ENCODE results near the gene CCDC127.

- TF ChIP-seq CTCF (IDR thresholded peaks at IDR 0.05; ENCODE audit: extremely low read depth in 1 of 2, insufficient read depth in 1 of 2, low read depth in 1 of 2, low read length in 2 of 2) (no peak), POLR2A (IDR thresholded peaks at IDR 0.05; ENCODE audit: low read depth, low read length) (no peak), POLR2AphosphoS5 (IDR thresholded peaks at IDR 0.05; ENCODE audit: insufficient read depth, low read depth, low read length) (no peak), EZH2 (IDR thresholded peaks at IDR 0.05; ENCODE audit: borderline replicate concordance, low read depth, low read length, severe bottlenecking) (no peak), MAX (IDR thresholded peaks at IDR 0.05; ENCODE audit: insufficient read depth, insufficient read length) (no peak)
Observed at GRCh38 chr5:166441-167372, 51.2 kb downstream of the CCDC127 start.

Data from endothelial cell of umbilical vein (primary cell).